Measurements from ENCODE around the gene CTSH.
"Not testable (repeated sequence)": the region's sequence is repeated elsewhere in the genome, so short reads cannot be mapped to it uniquely, and the experiment has no call there.

Gene CTSH

GRCh38 chr15:78944202-78944625 lies 632 bp downstream of the CTSH start:
- in situ Hi-C loops (cut with HindIII; ENCODE audit: low sequenced_read_pairs) = no loop called here

- in situ Hi-C loops (cut with HindIII; ENCODE audit: low sequenced_read_pairs) = no loop called here
These were observed 1.2 kb downstream of the CTSH start for GRCh38 chr15:78943692-78944091.

GRCh38 chr15:78942741-78943140 lies 2.1 kb downstream of the CTSH start:
- in situ Hi-C loops (cut with HindIII; ENCODE audit: low sequenced_read_pairs) = no loop called here

- in situ Hi-C loops (cut with HindIII; ENCODE audit: low sequenced_read_pairs) = no loop called here
These were observed 6.0 kb downstream of the CTSH start for GRCh38 chr15:78938658-78939488.

GRCh38 chr15:78937132-78937739 lies 7.6 kb downstream of the CTSH start:
- in situ Hi-C loops (cut with HindIII; ENCODE audit: low sequenced_read_pairs) = no loop called here

GRCh38 chr15:78934655-78935023 lies 10.2 kb downstream of the CTSH start:
- in situ Hi-C loops (cut with HindIII; ENCODE audit: low sequenced_read_pairs) = no loop called here

GRCh38 chr15:78933823-78934654 lies 10.8 kb downstream of the CTSH start:
- in situ Hi-C loops (cut with HindIII; ENCODE audit: low sequenced_read_pairs) = no loop called here

- in situ Hi-C loops (cut with HindIII; ENCODE audit: low sequenced_read_pairs) = no loop called here
These were observed 11.5 kb downstream of the CTSH start for GRCh38 chr15:78933187-78933822.

GRCh38 chr15:78932258-78932808 lies 12.5 kb downstream of the CTSH start:
- in situ Hi-C loops (cut with HindIII; ENCODE audit: low sequenced_read_pairs) = no loop called here

- in situ Hi-C loops (cut with HindIII; ENCODE audit: low sequenced_read_pairs) = no loop called here
These were observed 13.2 kb downstream of the CTSH start for GRCh38 chr15:78931439-78932257.

GRCh38 chr15:78930577-78931388 lies 14.1 kb downstream of the CTSH start:
- in situ Hi-C loops (cut with HindIII; ENCODE audit: low sequenced_read_pairs) = no loop called here

GRCh38 chr15:78929536-78930264 lies 15.1 kb downstream of the CTSH start:
- in situ Hi-C loops (cut with HindIII; ENCODE audit: low sequenced_read_pairs) = no loop called here

- in situ Hi-C loops (cut with HindIII; ENCODE audit: low sequenced_read_pairs) = no loop called here
These were observed 16.2 kb downstream of the CTSH start for GRCh38 chr15:78928616-78929093.

GRCh38 chr15:78928176-78928575 lies 16.7 kb downstream of the CTSH start:
- in situ Hi-C loops (cut with HindIII; ENCODE audit: low sequenced_read_pairs) = not testable (repeated sequence)

GRCh38 chr15:78927077-78927790 lies 17.6 kb downstream of the CTSH start:
- in situ Hi-C loops (cut with HindIII; ENCODE audit: low sequenced_read_pairs) = no loop called here

GRCh38 chr15:78925956-78926743 lies 18.7 kb downstream of the CTSH start:
- in situ Hi-C loops (cut with HindIII; ENCODE audit: low sequenced_read_pairs) = no loop called here

- in situ Hi-C loops (cut with HindIII; ENCODE audit: low sequenced_read_pairs) = no loop called here
These were observed 19.7 kb downstream of the CTSH start for GRCh38 chr15:78925076-78925624.

Data from DLD1 (cell line).